RPMI7951 (cell line): ENCODE data around the gene ANKRD44. TPM values are rescaled to one million over a fixed set of nuclear protein-coding genes. Genes with fewer than 3 reads are reported as not detected.

Experiments used
- DNase-seq: peaks from one replicate; pipeline ENCODE4 v3.0.0-alpha.2; 2012; ENCODE audit warnings: low read depth
- total RNA-seq: library from RNA; depleted of rRNA; stranded (reverse); fragments of >200 nt; shearing (Covaris generic); gene quantifications from 2 replicates; pipeline ENCODE4 v1.2.3, GENCODE V29; 2014

The ANKRD44 gene
- total RNA-seq, 1 experiment from 2014 or later, result 11.3 TPM

GRCh38 chr2:197145471-197146056, 165.0 kb downstream of the ANKRD44 start:
- DNase-seq, result no peak

GRCh38 chr2:197144183-197144582, 166.4 kb downstream of the ANKRD44 start:
- DNase-seq, result no peak

GRCh38 chr2:197141702-197142473, 168.7 kb downstream of the ANKRD44 start:
- no peak for DNase-seq

- no peak for DNase-seq
Observed at GRCh38 chr2:197140045-197140444, 170.5 kb downstream of the ANKRD44 start.

GRCh38 chr2:197138506-197138905, 172.1 kb downstream of the ANKRD44 start:
- no peak for DNase-seq

GRCh38 chr2:197137826-197138477, 172.6 kb downstream of the ANKRD44 start:
- peak; percentile 63 for DNase-seq

- peak; percentile 78 for DNase-seq
Observed at GRCh38 chr2:197137231-197137630, 173.3 kb downstream of the ANKRD44 start.

- DNase-seq, result no peak
Observed at GRCh38 chr2:197136452-197136851, 174.1 kb downstream of the ANKRD44 start.

GRCh38 chr2:197135806-197136205, 174.8 kb downstream of the ANKRD44 start:
- no peak for DNase-seq

- no peak for DNase-seq
Observed at GRCh38 chr2:197134206-197134605, 176.4 kb downstream of the ANKRD44 start.

GRCh38 chr2:197131558-197131855, 179.1 kb downstream of the ANKRD44 start:
- DNase-seq, result no peak

- DNase-seq, result no peak
Observed at GRCh38 chr2:197130318-197130717, 180.3 kb downstream of the ANKRD44 start.

- DNase-seq, result no peak
Observed at GRCh38 chr2:197128897-197129296, 181.7 kb downstream of the ANKRD44 start.

- DNase-seq, result no peak
Observed at GRCh38 chr2:197128126-197128525, 182.5 kb downstream of the ANKRD44 start.

GRCh38 chr2:197126630-197127352, 183.8 kb downstream of the ANKRD44 start:
- no peak for DNase-seq

- no peak for DNase-seq
Observed at GRCh38 chr2:197124639-197125390, 185.8 kb downstream of the ANKRD44 start.

- DNase-seq, result no peak
Observed at GRCh38 chr2:197122821-197123220, 187.8 kb downstream of the ANKRD44 start.

GRCh38 chr2:197121756-197122385, 188.7 kb downstream of the ANKRD44 start:
- no peak for DNase-seq

- no peak for DNase-seq
Observed at GRCh38 chr2:197121255-197121654, 189.3 kb downstream of the ANKRD44 start.

GRCh38 chr2:197116306-197116879, 194.2 kb downstream of the ANKRD44 start:
- DNase-seq, result no peak

GRCh38 chr2:197115325-197115724, 195.3 kb downstream of the ANKRD44 start:
- DNase-seq, result no peak
